Measurements from ENCODE around the gene B4GALNT1.

Gene B4GALNT1

DNA sequence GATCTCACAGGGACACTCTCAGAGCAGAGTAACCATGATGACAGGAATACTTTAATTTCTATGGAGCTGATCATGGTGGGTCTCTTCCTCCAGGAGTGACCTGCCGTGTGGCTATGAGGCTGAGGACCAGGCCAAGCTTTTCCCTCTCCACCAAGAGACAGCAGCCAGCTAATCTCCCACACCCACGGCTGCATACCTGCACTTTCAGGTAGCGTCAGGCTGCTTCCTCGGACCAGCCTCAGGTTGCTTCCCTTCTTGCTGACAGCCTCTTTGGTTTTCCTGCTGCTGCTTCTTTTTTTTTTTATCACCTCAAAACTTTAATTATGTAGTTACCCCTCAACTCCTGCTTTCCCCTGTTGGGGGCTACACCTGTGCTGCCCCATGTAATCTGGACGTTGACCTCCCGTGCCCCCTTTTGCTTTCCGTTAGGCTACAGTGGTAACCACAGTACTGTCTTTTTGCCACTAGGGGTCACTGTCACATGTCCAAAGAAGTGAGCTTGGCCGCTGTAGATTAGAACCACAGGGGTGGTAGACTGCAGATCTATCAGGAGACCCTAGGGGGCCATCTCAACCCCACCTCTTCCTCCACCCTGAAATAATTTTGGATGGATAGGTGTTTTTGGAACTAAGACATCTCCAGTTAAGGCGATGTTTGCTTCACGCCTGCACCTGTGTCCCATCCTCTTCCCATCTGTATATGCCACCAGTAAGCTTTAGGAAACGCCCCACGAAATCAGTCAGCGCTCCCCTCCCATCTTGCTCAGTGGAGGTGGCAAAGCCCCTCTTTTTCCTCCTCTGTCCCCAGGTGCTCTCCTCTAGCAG lies 49.8 kb downstream of the B4GALNT1 start:
- no peak overlapping the region for H3K4me3 ChIP-seq (ENCODE audit: low read depth, low read length)
- TF ChIP-seq POLR2A (IDR thresholded peaks at IDR 0.05; ENCODE audit: extremely low read depth, insufficient read length) (no peak), MYC (IDR thresholded peaks at IDR 0.05; ENCODE audit: low read depth, low read length) (no peak)
- TF ChIP-seq, protein P1, sequence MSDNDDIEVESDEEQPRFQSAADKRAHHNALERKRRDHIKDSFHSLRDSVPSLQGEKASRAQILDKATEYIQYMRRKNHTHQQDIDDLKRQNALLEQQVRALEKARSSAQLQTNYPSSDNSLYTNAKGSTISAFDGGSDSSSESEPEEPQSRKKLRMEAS (IDR thresholded peaks at IDR 0.05; ENCODE audit: low read depth, low read length), result peak; percentile 67
- TF ChIP-seq, protein P2, sequence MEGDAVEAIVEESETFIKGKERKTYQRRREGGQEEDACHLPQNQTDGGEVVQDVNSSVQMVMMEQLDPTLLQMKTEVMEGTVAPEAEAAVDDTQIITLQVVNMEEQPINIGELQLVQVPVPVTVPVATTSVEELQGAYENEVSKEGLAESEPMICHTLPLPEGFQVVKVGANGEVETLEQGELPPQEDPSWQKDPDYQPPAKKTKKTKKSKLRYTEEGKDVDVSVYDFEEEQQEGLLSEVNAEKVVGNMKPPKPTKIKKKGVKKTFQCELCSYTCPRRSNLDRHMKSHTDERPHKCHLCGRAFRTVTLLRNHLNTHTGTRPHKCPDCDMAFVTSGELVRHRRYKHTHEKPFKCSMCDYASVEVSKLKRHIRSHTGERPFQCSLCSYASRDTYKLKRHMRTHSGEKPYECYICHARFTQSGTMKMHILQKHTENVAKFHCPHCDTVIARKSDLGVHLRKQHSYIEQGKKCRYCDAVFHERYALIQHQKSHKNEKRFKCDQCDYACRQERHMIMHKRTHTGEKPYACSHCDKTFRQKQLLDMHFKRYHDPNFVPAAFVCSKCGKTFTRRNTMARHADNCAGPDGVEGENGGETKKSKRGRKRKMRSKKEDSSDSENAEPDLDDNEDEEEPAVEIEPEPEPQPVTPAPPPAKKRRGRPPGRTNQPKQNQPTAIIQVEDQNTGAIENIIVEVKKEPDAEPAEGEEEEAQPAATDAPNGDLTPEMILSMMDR (IDR thresholded peaks at IDR 0.05; ENCODE audit: low read depth, low read length), result peak; percentile 97
- peak; percentile 88 for DNase-seq (ENCODE audit: low read depth)

DNA sequence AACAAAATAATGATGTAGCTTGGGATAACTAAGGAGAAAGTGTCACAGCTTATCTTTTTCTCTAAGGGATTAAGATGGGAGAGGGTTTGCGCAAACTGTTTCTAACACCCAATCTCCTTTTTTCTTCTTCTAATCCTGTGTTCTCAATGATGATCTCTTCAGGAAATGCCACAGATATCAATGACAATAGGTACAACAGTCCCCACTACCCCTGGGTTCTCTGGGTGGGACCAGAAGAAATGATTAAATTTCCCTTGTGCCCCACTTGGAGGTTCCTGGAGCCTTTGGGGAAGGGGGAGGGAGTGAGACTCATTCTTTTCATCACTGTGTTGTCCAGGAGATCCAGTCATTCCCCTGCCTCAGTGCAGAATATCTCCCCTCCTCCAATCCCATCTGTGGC lies 50.6 kb downstream of the B4GALNT1 start:
- no peak overlapping the region for H3K4me3 ChIP-seq (ENCODE audit: low read depth, low read length)
- no peak for DNase-seq (ENCODE audit: low read depth)
- TF ChIP-seq, protein P1 (IDR thresholded peaks at IDR 0.05; ENCODE audit: low read depth, low read length), result no peak
- TF ChIP-seq MYC (IDR thresholded peaks at IDR 0.05; ENCODE audit: low read depth, low read length), result no peak
- TF ChIP-seq, protein P2 (IDR thresholded peaks at IDR 0.05; ENCODE audit: low read depth, low read length), result no peak
- no peak for TF ChIP-seq POLR2A (IDR thresholded peaks at IDR 0.05; ENCODE audit: extremely low read depth, insufficient read length)

DNA sequence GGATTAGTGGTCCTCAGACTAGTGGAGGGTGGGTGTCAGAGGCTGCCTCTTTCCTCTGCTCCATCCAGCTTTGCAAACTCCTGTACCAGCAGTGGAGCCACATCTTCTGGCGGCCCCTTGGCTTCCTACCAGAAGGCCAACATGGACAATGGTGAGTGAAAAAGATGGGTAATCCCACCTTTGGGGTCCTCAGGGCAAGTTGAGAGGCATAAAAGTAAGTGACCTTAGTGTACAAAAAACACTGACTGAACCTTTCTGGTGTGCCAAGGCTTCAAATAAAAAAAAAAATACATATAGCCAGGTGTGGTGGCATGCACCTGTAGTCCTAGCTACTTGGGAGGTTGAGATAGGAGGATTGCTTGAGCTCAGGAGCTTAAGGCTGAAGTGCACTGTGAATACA lies 51.2 kb downstream of the B4GALNT1 start:
- no peak for DNase-seq (ENCODE audit: low read depth)
- TF ChIP-seq, protein P1 (IDR thresholded peaks at IDR 0.05; ENCODE audit: low read depth, low read length), result no peak
- TF ChIP-seq MYC (IDR thresholded peaks at IDR 0.05; ENCODE audit: low read depth, low read length), result no peak
- TF ChIP-seq POLR2A (IDR thresholded peaks at IDR 0.05; ENCODE audit: extremely low read depth, insufficient read length), result no peak
- TF ChIP-seq, protein P2 (IDR thresholded peaks at IDR 0.05; ENCODE audit: low read depth, low read length), result no peak

DNA sequence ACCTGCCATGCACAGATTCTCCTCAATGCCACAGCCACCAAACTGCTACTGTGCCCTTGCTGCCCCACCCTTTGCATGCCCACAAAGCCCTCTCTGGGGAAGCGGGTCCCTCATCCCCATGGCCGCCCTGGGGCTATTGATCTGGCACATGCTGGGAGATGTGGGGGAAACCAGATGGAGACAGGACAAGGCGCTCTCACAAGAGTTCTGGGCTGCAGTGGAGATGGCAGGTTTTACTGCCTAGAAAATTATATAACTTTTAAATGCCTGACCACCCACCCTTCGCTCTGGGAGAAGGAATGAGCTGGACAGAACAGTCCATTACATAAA lies 52.6 kb downstream of the B4GALNT1 start:
- no peak for DNase-seq (ENCODE audit: low read depth)
- TF ChIP-seq MYC (IDR thresholded peaks at IDR 0.05; ENCODE audit: low read depth, low read length) (no peak), POLR2A (IDR thresholded peaks at IDR 0.05; ENCODE audit: extremely low read depth, insufficient read length) (no peak)
- TF ChIP-seq, protein P2 (IDR thresholded peaks at IDR 0.05; ENCODE audit: low read depth, low read length), result no peak
- TF ChIP-seq, protein P1 (IDR thresholded peaks at IDR 0.05; ENCODE audit: low read depth, low read length), result no peak

More for the DNA sequence above, 51.2 kb downstream of the B4GALNT1 start:
- no peak overlapping the region for H3K4me3 ChIP-seq (ENCODE audit: low read depth, low read length)

DNA sequence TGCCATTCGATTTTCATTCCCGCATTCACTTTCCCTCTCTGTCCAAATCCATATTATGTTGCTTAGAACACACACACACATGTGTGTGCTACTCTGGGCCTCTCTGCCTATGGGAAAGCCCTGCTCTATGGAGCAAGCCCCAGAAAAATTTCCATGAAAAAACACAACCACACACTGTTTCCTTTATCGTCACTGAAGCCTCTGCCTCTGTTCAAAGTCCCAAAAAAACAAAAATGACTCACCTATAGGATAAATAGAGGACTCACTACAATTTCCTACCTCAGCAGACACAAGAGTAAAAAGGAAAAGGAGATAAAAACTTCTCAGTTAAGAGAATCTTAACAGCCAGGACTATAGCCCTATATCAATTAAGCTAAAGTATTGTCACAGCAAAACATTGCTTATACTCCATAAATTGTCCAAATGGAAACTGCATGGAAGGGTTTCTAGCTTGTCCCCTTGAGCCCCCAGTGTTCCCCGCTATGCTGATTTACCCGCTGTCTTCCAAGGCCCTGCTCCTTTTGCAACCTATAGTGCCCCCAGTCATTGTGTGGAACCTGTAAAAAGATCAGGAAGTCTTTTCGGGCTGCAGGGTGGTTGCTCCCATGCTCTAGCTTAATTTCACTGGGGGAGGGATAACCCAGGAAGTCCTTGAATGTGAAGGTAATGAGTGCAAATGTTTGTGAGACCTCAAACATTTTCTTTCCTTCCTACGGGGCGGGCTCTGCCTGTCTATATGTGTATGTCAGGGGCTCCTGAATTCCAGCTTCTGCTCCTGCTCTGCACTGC lies 53.1 kb downstream of the B4GALNT1 start:
- DNase-seq (ENCODE audit: low read depth), result no peak
- H3K4me3 ChIP-seq (ENCODE audit: low read depth, low read length), result no peak overlapping the region
- no peak for TF ChIP-seq POLR2A (IDR thresholded peaks at IDR 0.05; ENCODE audit: extremely low read depth, insufficient read length)
- TF ChIP-seq, protein P1 (IDR thresholded peaks at IDR 0.05; ENCODE audit: low read depth, low read length), result no peak
- no peak for TF ChIP-seq MYC (IDR thresholded peaks at IDR 0.05; ENCODE audit: low read depth, low read length)
- TF ChIP-seq, protein P2 (IDR thresholded peaks at IDR 0.05; ENCODE audit: low read depth, low read length), result no peak

More for the DNA sequence above, 52.6 kb downstream of the B4GALNT1 start:
- no peak overlapping the region for H3K4me3 ChIP-seq (ENCODE audit: low read depth, low read length)

Measured in NB4 (cell line).